Measurements from ENCODE around the gene APEH. TPM values are rescaled to one million over a fixed set of nuclear protein-coding genes. Genes with fewer than 3 reads are reported as not detected.

Gene APEH
- total RNA-seq, 1 experiment from 2014 or later = 215 TPM

GRCh38 chr3:49650637-49651036 lies 23.5 kb upstream of the APEH start:
- H3K14ac ChIP-seq (ENCODE audit: insufficient read depth, low read length) = no peak overlapping the region
- H3K36me3 Mint-ChIP-seq (ENCODE audit: insufficient read depth in 1 of 3, low read depth in 3 of 3) = no peaks in the 10 kb centered on the region; a peak in 1 of 7 replicates
- H3K4me2 ChIP-seq (ENCODE audit: insufficient read depth, insufficient read length, low read length) = no peak overlapping the region
- H4K20me1 ChIP-seq (ENCODE audit: control insufficient read depth, insufficient read depth, insufficient read length) = no peaks in the 10 kb centered on the region
- no peaks in the 10 kb centered on the region for H3K9me3 ChIP-seq (ENCODE audit: control insufficient read depth, low read depth, low read length)
- H3K27me3 Mint-ChIP-seq (ENCODE audit: low read depth) = no peaks in the 10 kb centered on the region
- no peak overlapping the region for H3T11ph ChIP-seq (ENCODE audit: low read length)
- WGBS (ENCODE audit: extremely low coverage, insufficient read length, low lambda C conversion rate) = no CpG with 5 or more reads among the region's 8 CpGs
- H3K56ac ChIP-seq (ENCODE audit: insufficient read length, low read depth, low read length) = no peak overlapping the region
- H2BK5ac ChIP-seq (ENCODE audit: insufficient read length, low read length) = no peak overlapping the region
- H3K4me1 Mint-ChIP-seq = no peaks in the 10 kb centered on the region
- H3K18ac ChIP-seq (ENCODE audit: insufficient read length, low read depth, low read length) = no peak overlapping the region
- H4K91ac ChIP-seq (ENCODE audit: insufficient read length, low read depth, low read length) = no peak overlapping the region
- H2AK5ac ChIP-seq (ENCODE audit: insufficient read length, low read length) = no peak overlapping the region
- H3K27ac ChIP-seq (ENCODE audit: insufficient read length, low read depth, low read length) = no peak overlapping the region
- no peak overlapping the region for H3K27ac Mint-ChIP-seq
- H3K79me2 ChIP-seq (ENCODE audit: insufficient read depth, low read length) = no peaks in the 10 kb centered on the region
- H2BK20ac ChIP-seq (ENCODE audit: low read depth, low read length, poor library complexity, severe bottlenecking) = no peak overlapping the region
- H3K4ac ChIP-seq (ENCODE audit: low read depth, low read length) = no peak overlapping the region
- H2AFZ ChIP-seq (ENCODE audit: low read length) = no peak overlapping the region
- no peaks in the 10 kb centered on the region for H3K9me3 Mint-ChIP-seq
- H3K4me1 ChIP-seq (ENCODE audit: insufficient read depth, low read length) = no peaks in the 10 kb centered on the region
- no peak overlapping the region for H4K8ac ChIP-seq (replicated peaks; ENCODE audit: insufficient read length, low read depth, low read length)
- no peaks in the 10 kb centered on the region for H3K27me3 ChIP-seq (ENCODE audit: insufficient read depth, low read length)
- no peaks in the 10 kb centered on the region for H3K79me1 ChIP-seq (ENCODE audit: insufficient read depth, low read depth, low read length, poor library complexity, severe bottlenecking)
- no peak overlapping the region for H2BK120ac ChIP-seq (ENCODE audit: low read depth, low read length, poor library complexity, severe bottlenecking)
- H3K4me3 Mint-ChIP-seq = no peak overlapping the region
- H3K23ac ChIP-seq (ENCODE audit: insufficient read length, low read depth, low read length) = no peak overlapping the region
- TF ChIP-seq, protein P1, sequence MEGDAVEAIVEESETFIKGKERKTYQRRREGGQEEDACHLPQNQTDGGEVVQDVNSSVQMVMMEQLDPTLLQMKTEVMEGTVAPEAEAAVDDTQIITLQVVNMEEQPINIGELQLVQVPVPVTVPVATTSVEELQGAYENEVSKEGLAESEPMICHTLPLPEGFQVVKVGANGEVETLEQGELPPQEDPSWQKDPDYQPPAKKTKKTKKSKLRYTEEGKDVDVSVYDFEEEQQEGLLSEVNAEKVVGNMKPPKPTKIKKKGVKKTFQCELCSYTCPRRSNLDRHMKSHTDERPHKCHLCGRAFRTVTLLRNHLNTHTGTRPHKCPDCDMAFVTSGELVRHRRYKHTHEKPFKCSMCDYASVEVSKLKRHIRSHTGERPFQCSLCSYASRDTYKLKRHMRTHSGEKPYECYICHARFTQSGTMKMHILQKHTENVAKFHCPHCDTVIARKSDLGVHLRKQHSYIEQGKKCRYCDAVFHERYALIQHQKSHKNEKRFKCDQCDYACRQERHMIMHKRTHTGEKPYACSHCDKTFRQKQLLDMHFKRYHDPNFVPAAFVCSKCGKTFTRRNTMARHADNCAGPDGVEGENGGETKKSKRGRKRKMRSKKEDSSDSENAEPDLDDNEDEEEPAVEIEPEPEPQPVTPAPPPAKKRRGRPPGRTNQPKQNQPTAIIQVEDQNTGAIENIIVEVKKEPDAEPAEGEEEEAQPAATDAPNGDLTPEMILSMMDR (conservative IDR thresholded peaks at IDR 0.05) = no peak
- no peak for DNase-seq
- H3K23me2 ChIP-seq (ENCODE audit: insufficient read length, low read depth, low read length, poor library complexity, severe bottlenecking) = no peaks in the 10 kb centered on the region
- no peak overlapping the region for H2BK12ac ChIP-seq (ENCODE audit: insufficient read length, low read depth, low read length)
- H2BK15ac ChIP-seq (ENCODE audit: low read depth, low read length) = no peak overlapping the region
- H3K9ac ChIP-seq (ENCODE audit: extremely low read depth, insufficient read length, low read length) = no peak overlapping the region
- H4K5ac ChIP-seq (ENCODE audit: insufficient read length, low read depth, low read length) = no peak overlapping the region
